Measurements from ENCODE around the gene KMT2C. TPM values are rescaled to one million over a fixed set of nuclear protein-coding genes. Genes with fewer than 3 reads are reported as not detected.
"Not testable (repeated sequence)": the region's sequence is repeated elsewhere in the genome, so short reads cannot be mapped to it uniquely, and the experiment has no call there.

Gene KMT2C
- total and polyA plus RNA-seq, 7 donors, result 5.8 to 82.3 (median 45.7) TPM

GRCh38 chr7:152442330-152442835 is 6.6 kb upstream of the KMT2C start:
- TF ChIP-seq CTCF (IDR thresholded peaks at IDR 0.05), result no peak
- H3K36me3 ChIP-seq (ENCODE audit: insufficient read depth in 1 of 2, low read depth in 1 of 2), result no peaks in the 10 kb centered on the region
- peaks cover 10% of the 10 kb centered on the region for H3K4me1 ChIP-seq
- no peak for ATAC-seq
- H3K9me3 ChIP-seq, result no peaks in the 10 kb centered on the region
- intact Hi-C loops (cut with DNase I), result no loop called here
- H3K27me3 ChIP-seq (ENCODE audit: insufficient read depth in 3 of 3, low read length in 2 of 3), result no peaks in the 10 kb centered on the region
- H3K4me3 ChIP-seq, result no peak overlapping the region
- H3K27ac ChIP-seq, result no peak overlapping the region
- no peak for DNase-seq
- WGBS, 3 donors, result 93 to 98% (median 97%) methylated on average over 7 of the region's 7 CpGs

- 77 to 90% (median 84%) methylated on average over 8 of the region's 8 CpGs for WGBS, 3 donors
These were observed 6.0 kb upstream of the KMT2C start for GRCh38 chr7:152441810-152442209.

GRCh38 chr7:152441168-152441567 is 5.4 kb upstream of the KMT2C start:
- intact Hi-C loops (cut with DNase I), result not testable (repeated sequence)
- 75 to 85% (median 81%) methylated on average over 6 to 7 of the region's 7 CpGs for WGBS, 3 donors

More at GRCh38 chr7:152441810-152442209, 6.0 kb upstream of the KMT2C start:
- peaks cover 12% of the 10 kb centered on the region for H3K4me1 ChIP-seq
- H3K4me3 ChIP-seq; ATAC-seq; intact Hi-C loops (cut with DNase I); H3K36me3 ChIP-seq (ENCODE audit: insufficient read depth in 1 of 2, low read depth in 1 of 2); H3K27me3 ChIP-seq (ENCODE audit: insufficient read depth in 3 of 3, low read length in 2 of 3); DNase-seq; H3K9me3 ChIP-seq; H3K27ac ChIP-seq: not testable (repeated sequence)

GRCh38 chr7:152438017-152438416 is 2.2 kb upstream of the KMT2C start:
- peak overlapping the region; percentile 94 for H3K27ac ChIP-seq
- H3K27me3 ChIP-seq (ENCODE audit: insufficient read depth in 3 of 3, low read length in 2 of 3); intact Hi-C loops (cut with DNase I); H3K36me3 ChIP-seq (ENCODE audit: insufficient read depth in 1 of 2, low read depth in 1 of 2); H3K9me3 ChIP-seq; ATAC-seq; DNase-seq: not testable (repeated sequence)
- WGBS, 3 donors, result 31 to 64% (median 34%) methylated on average over 4 of the region's 4 CpGs
- H3K4me1 ChIP-seq, result peaks cover 16% of the 10 kb centered on the region
- peak overlapping the region; percentile 46 for H3K4me3 ChIP-seq

More at GRCh38 chr7:152441168-152441567, 5.4 kb upstream of the KMT2C start:
- H3K9me3 ChIP-seq; H3K36me3 ChIP-seq (ENCODE audit: insufficient read depth in 1 of 2, low read depth in 1 of 2); H3K27me3 ChIP-seq (ENCODE audit: insufficient read depth in 3 of 3, low read length in 2 of 3); ATAC-seq; DNase-seq; H3K27ac ChIP-seq; H3K4me3 ChIP-seq: not testable (repeated sequence)
- H3K4me1 ChIP-seq, result peaks cover 12% of the 10 kb centered on the region

GRCh38 chr7:152436931-152437575 is 1.2 kb upstream of the KMT2C start:
- H3K4me1 ChIP-seq, result peaks cover 25% of the 10 kb centered on the region

GRCh38 chr7:152436111-152436930 is 518 bp upstream of the KMT2C start:
- peak; percentile 96 to 98 for DNase-seq
- peaks cover 31% of the 10 kb centered on the region for H3K4me1 ChIP-seq
- TF ChIP-seq CTCF (IDR thresholded peaks at IDR 0.05), result no peak
- H3K27ac ChIP-seq, result peak overlapping the region; percentile 94
- peak; percentile 83 to 92 (median 90) for ATAC-seq
- H3K9me3 ChIP-seq, result no peaks in the 10 kb centered on the region
- intact Hi-C loops (cut with DNase I), result loop anchor here in 1 of 2 donors (2.0 kb wide), 1 partner anchor 26 kb away; no protein-coding TSS in a partner anchor
- H3K27me3 ChIP-seq (ENCODE audit: insufficient read depth in 3 of 3, low read length in 2 of 3), result no peaks in the 10 kb centered on the region
- H3K36me3 ChIP-seq (ENCODE audit: insufficient read depth in 1 of 2, low read depth in 1 of 2), result no peaks in the 10 kb centered on the region
- H3K4me3 ChIP-seq, result peak overlapping the region; percentile 74
- 0% methylated on average over 30 to 128 of the region's 132 CpGs for WGBS, 3 donors

More at GRCh38 chr7:152436931-152437575, 1.2 kb upstream of the KMT2C start:
- not testable (repeated sequence) for H3K36me3 ChIP-seq (ENCODE audit: insufficient read depth in 1 of 2, low read depth in 1 of 2); H3K9me3 ChIP-seq; ATAC-seq; DNase-seq; H3K27me3 ChIP-seq (ENCODE audit: insufficient read depth in 3 of 3, low read length in 2 of 3)
- Histone ChIP-seq H3K4me3 (peak overlapping the region; percentile 68), H3K27ac (peak overlapping the region; percentile 94)
- intact Hi-C loops (cut with DNase I), result loop anchor here in 1 of 2 donors (2.0 kb wide), 1 partner anchor 26 kb away; no protein-coding TSS in a partner anchor
- WGBS, 3 donors, result 12 to 13% (median 12%) methylated on average over 22 of the region's 22 CpGs

GRCh38 chr7:152434511-152435383 is 1.1 kb downstream of the KMT2C start:
- peak overlapping the region; percentile 87 for H3K4me3 ChIP-seq
- peaks cover 47% of the 10 kb centered on the region for H3K4me1 ChIP-seq
- DNase-seq (peak; percentile 22 to 63), ATAC-seq (peak in 1 of 4 donors; percentile 42)
- peak overlapping the region; percentile 87 for H3K27ac ChIP-seq
- 0% methylated on average over 53 to 58 of the region's 58 CpGs for WGBS, 3 donors
- H3K27me3 ChIP-seq (ENCODE audit: insufficient read depth in 3 of 3, low read length in 2 of 3); H3K9me3 ChIP-seq; intact Hi-C loops (cut with DNase I); H3K36me3 ChIP-seq (ENCODE audit: insufficient read depth in 1 of 2, low read depth in 1 of 2): not testable (repeated sequence)
